Neuronal stem cell (in vitro differentiated cells): ENCODE results near the gene RTTN.
"Not testable (repeated sequence)": the region's sequence is repeated elsewhere in the genome, so short reads cannot be mapped to it uniquely, and the experiment has no call there.

Experiments used
- DNase-seq: peaks from one replicate; pipeline ENCODE4 v3.0.0-alpha.2; 2013; ENCODE audit warnings: low spot score
- H2AFZ ChIP-seq: one replicate; pipeline ENCODE4 v1.6.1; 2013; ENCODE audit warnings: mild to moderate bottlenecking, low read length, inconsistent platforms
- H2AK5ac ChIP-seq: 2 replicates; pipeline ENCODE4 v1.6.1; 2013; ENCODE audit warnings: low read depth, mild to moderate bottlenecking, inconsistent platforms, low read length, moderate library complexity, mixed read lengths
- H2BK120ac ChIP-seq: 2 replicates; pipeline ENCODE4 v1.6.1; 2013; ENCODE audit warnings: low read depth, mild to moderate bottlenecking, inconsistent platforms, low read length, moderate library complexity, mixed read lengths
- H2BK12ac ChIP-seq: one replicate; pipeline ENCODE4 v1.6.1; 2013; ENCODE audit warnings: low read length, inconsistent platforms
- H2BK15ac ChIP-seq: 2 replicates; pipeline ENCODE4 v1.6.1; 2013; ENCODE audit warnings: mild to moderate bottlenecking, low read length, inconsistent platforms, mixed read lengths
- H2BK5ac ChIP-seq: one replicate; pipeline ENCODE4 v1.6.1; 2013; ENCODE audit warnings: inconsistent platforms, mild to moderate bottlenecking, low read length, moderate library complexity
- H3K14ac ChIP-seq: one replicate; pipeline ENCODE4 v1.6.1; 2013; ENCODE audit warnings: low read length, inconsistent platforms
- H3K18ac ChIP-seq: 2 replicates; pipeline ENCODE4 v1.6.1; 2013; ENCODE audit warnings: low read length, inconsistent platforms
- H3K23ac ChIP-seq: 2 replicates; pipeline ENCODE4 v1.6.1; 2013; ENCODE audit warnings: low read depth, mild to moderate bottlenecking, mixed read lengths, low read length, inconsistent platforms; ENCODE audit not compliant: poor library complexity
- H3K27ac ChIP-seq: replicated peaks from 3 replicates; pipeline ENCODE4 v1.5.1; 2013; ENCODE audit warnings: low read length, inconsistent platforms
- H3K27me3 ChIP-seq, 3 experiments: 2 replicates each; pipeline ENCODE4 v1.6.1; 2013; ENCODE audit warnings: low read length in 3 of 3, mild to moderate bottlenecking in 2 of 3, inconsistent platforms in 1 of 3, low read depth in 1 of 3, mixed read lengths in 1 of 3, moderate library complexity in 1 of 3; ENCODE audit not compliant: control insufficient read depth in 3 of 3, insufficient read depth in 3 of 3
- H3K36me3 ChIP-seq, 2 donors: replicated peaks in 1 of 2; 2 replicates each; pipeline ENCODE4 v1.6.1; 2013; ENCODE audit warnings: low read length in 2 of 2; ENCODE audit not compliant: control insufficient read depth in 2 of 2, insufficient read depth in 2 of 2
- H3K4ac ChIP-seq: 2 replicates; pipeline ENCODE4 v1.6.1; 2013; ENCODE audit warnings: inconsistent platforms, mild to moderate bottlenecking, low read length, moderate library complexity
- H3K4me1 ChIP-seq, 2 donors: 1 replicate in 1 of 2; 2 replicates in 1 of 2; pipeline ENCODE4 v1.6.1; 2013; ENCODE audit warnings: low read length in 2 of 2, low read depth in 1 of 2; ENCODE audit not compliant: control insufficient read depth in 2 of 2, insufficient read depth in 1 of 2
- H3K4me2 ChIP-seq: one replicate; pipeline ENCODE4 v1.6.1; 2013; ENCODE audit warnings: mild to moderate bottlenecking, low read length, inconsistent platforms; ENCODE audit not compliant: insufficient read depth, poor library complexity, severe bottlenecking
- H3K4me3 ChIP-seq, 2 donors: 2 replicates each; pipeline ENCODE4 v1.5.1; 2013; ENCODE audit warnings: low read length in 2 of 2, mild to moderate bottlenecking in 2 of 2, inconsistent platforms in 1 of 2, moderate library complexity in 1 of 2
- H3K79me1 ChIP-seq: one replicate; pipeline ENCODE4 v1.6.1; 2013; ENCODE audit warnings: low read depth, mild to moderate bottlenecking, inconsistent platforms, low read length, moderate library complexity
- H3K9ac ChIP-seq: one replicate; pipeline ENCODE4 v1.6.1; 2013; ENCODE audit warnings: mild to moderate bottlenecking, low read depth, low read length, inconsistent platforms; ENCODE audit not compliant: poor library complexity
- H3K9me3 ChIP-seq, 2 donors: replicated peaks in 1 of 2; 2 replicates each; pipeline versions ENCODE3 to v1.6.1; 2013; ENCODE audit warnings: low read length in 2 of 2, mild to moderate bottlenecking in 2 of 2, inconsistent platforms in 1 of 2, low read depth in 1 of 2, mixed read lengths in 1 of 2, moderate library complexity in 1 of 2; ENCODE audit not compliant: control insufficient read depth in 2 of 2, insufficient read depth in 1 of 2
- H4K8ac ChIP-seq: one replicate; pipeline ENCODE4 v1.6.1; 2013; ENCODE audit warnings: low read depth, mild to moderate bottlenecking, inconsistent platforms, low read length, moderate library complexity
- H4K91ac ChIP-seq: one replicate; pipeline ENCODE4 v1.6.1; 2013; ENCODE audit warnings: low read length, low read depth, mild to moderate bottlenecking, inconsistent platforms; ENCODE audit not compliant: poor library complexity
- WGBS, 2 donors: extraction: QIAGEN DNeasy Blood & Tissue Kit; methylation state at CpG; one replicate each; pipeline ENCODE4 v1.1.7; 2013; ENCODE audit warnings: missing lambda C conversion rate in 2 of 2, mixed read lengths in 1 of 2; ENCODE audit not compliant: insufficient read length in 2 of 2, insufficient replicate concordance in 1 of 2; ENCODE audit errors: extremely low coverage in 2 of 2; 5-methylcytosine and 5-hydroxymethylcytosine counted together

RTTN gene

DNA sequence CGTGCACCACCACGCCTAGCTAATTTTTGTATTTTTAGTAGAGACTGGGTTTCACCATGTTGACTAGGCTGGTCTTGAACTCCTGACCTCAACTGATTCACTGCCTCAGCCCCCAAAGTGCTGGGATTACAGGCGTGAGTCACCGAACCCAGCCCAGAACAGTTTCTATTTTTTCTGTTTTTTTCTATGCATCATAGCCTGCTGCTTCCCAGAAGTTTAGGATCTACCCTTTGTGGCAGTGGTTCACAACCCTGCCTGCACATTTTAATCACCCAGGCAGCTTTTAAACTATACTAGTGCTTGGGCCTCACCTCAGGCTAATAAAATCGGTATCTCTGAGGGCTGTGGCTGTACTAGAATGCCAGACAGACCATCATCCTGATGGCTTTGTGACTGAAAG, 43.6 kb upstream of the RTTN start:
- Histone ChIP-seq H3K23ac (no peak overlapping the region), H3K4me3 (no peak overlapping the region), H3K14ac (no peak overlapping the region), H3K4me2 (no peak overlapping the region), H3K4me1 (no peaks in the 10 kb centered on the region), H2BK12ac (no peak overlapping the region), H3K79me1 (no peaks in the 10 kb centered on the region), H3K27me3 (no peaks in the 10 kb centered on the region), H3K9me3 (no peaks in the 10 kb centered on the region), H2BK5ac (no peak overlapping the region), H2AK5ac (no peak overlapping the region), H3K27ac (no peak overlapping the region), H3K4ac (no peak overlapping the region), H2BK15ac (no peak overlapping the region), H4K8ac (no peak overlapping the region), H2AFZ (no peak overlapping the region), H4K91ac (no peak overlapping the region), H3K36me3 (no peaks in the 10 kb centered on the region), H3K18ac (no peak overlapping the region), H3K9ac (no peak overlapping the region), H2BK120ac (no peak overlapping the region)
- no CpG with 5 or more reads among the region's 5 CpGs for WGBS, 2 donors
- DNase-seq = no peak

GRCh38 chr18:70246061-70246466, 40.6 kb upstream of the RTTN start:
- no peak overlapping the region for H3K18ac ChIP-seq
- no peak overlapping the region for H2AK5ac ChIP-seq
- WGBS, 2 donors = no CpG with 5 or more reads among the region's 4 CpGs

DNA sequence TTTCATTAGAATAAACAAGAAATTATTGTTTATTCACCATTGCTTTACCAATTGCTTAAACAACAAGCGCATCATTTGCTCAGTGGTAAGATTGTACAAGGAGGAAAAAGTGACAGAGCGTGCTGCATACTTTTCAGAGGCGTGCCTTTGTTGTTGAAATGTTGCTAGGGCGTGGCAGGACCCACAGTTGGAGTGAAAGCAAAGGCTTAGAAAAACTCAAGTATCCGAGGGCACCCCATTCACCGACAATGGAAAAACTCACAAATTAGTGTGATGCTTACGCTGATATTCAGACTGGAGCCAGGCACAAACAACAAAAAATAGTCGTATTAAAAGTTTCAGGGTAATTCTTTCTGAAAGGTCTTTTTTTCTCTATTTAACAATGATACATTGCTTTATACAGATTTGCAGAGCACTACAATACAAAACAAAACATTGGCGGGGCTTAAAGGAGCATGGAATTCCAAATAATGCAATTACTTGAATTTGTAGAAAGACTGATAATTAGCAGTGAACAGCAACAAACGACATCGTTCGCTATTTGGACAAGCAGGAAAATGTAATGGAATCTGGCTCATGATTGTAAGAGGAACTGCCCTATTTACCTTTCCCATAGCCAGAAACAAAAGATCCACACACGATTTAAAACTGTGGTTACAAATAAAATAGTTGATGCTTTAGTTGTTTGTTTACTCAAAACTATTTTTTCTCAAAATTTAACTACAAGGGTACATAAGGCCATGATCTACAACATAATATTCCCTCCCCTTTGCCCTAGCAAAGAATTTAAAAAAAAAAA, 37.8 kb upstream of the RTTN start:
- DNase-seq = no peak
- Histone ChIP-seq H2AK5ac (no peak overlapping the region), H3K4me3 (no peak overlapping the region), H3K23ac (no peak overlapping the region), H3K4ac (no peak overlapping the region), H3K4me2 (no peak overlapping the region), H3K27ac (no peak overlapping the region), H2BK15ac (no peak overlapping the region), H4K91ac (no peak overlapping the region), H3K18ac (no peak overlapping the region), H3K79me1 (no peaks in the 10 kb centered on the region), H2BK120ac (no peak overlapping the region), H2BK12ac (no peak overlapping the region), H3K9ac (no peak overlapping the region), H2BK5ac (no peak overlapping the region), H3K4me1 (peaks cover 0 to 2% of the 10 kb centered on the region in 2 donors), H2AFZ (no peak overlapping the region), H4K8ac (no peak overlapping the region), H3K27me3 (no peaks in the 10 kb centered on the region), H3K9me3 (no peaks in the 10 kb centered on the region), H3K14ac (no peak overlapping the region), H3K36me3 (no peaks in the 10 kb centered on the region)
- WGBS, 2 donors = no CpG with 5 or more reads among the region's 13 CpGs

More at GRCh38 chr18:70246061-70246466, 40.6 kb upstream of the RTTN start:
- no peak overlapping the region for H2BK5ac ChIP-seq
- no peaks in the 10 kb centered on the region for H3K27me3 ChIP-seq
- H2BK15ac ChIP-seq = no peak overlapping the region
- H4K8ac ChIP-seq = no peak overlapping the region
- no peaks in the 10 kb centered on the region for H3K79me1 ChIP-seq
- H3K23ac ChIP-seq = no peak overlapping the region
- no peak overlapping the region for H3K4me3 ChIP-seq
- H3K4me1 ChIP-seq = peaks cover 0 to 2% of the 10 kb centered on the region in 2 donors
- no peak overlapping the region for H3K9ac ChIP-seq
- peak overlapping the region; percentile 81 for H2AFZ ChIP-seq
- H3K14ac ChIP-seq = no peak overlapping the region
- H3K4me2 ChIP-seq = no peak overlapping the region
- no peak overlapping the region for H3K4ac ChIP-seq
- no peak overlapping the region for H3K27ac ChIP-seq
- no peak overlapping the region for H2BK120ac ChIP-seq
- H4K91ac ChIP-seq = no peak overlapping the region
- no peak for DNase-seq
- no peak overlapping the region for H2BK12ac ChIP-seq
- no peaks in the 10 kb centered on the region for H3K9me3 ChIP-seq
- no peaks in the 10 kb centered on the region for H3K36me3 ChIP-seq

DNA sequence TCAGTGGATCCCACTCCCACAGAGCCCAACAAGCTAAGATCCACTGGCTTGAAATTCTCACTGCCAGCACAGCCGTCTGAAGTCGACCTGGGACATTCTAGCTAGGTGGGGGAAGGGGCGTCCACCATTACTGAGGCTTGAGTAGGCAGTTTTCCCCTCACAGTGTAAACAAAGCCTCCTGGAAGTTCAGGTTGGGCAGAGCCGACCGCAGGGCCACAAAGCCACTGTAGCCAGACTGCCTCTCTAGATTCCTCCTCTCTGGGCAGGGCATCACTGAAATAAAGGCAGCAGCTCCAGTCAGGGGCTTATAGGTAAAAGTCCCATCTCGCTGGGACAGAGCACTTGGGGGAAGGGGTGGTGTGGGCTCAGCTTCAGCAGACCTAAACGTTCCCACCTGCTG, 31.4 kb upstream of the RTTN start:
- not testable (repeated sequence) for H3K9ac ChIP-seq, H3K4me1 ChIP-seq, H3K36me3 ChIP-seq, H3K4me2 ChIP-seq, H3K14ac ChIP-seq, H2BK5ac ChIP-seq, H2BK12ac ChIP-seq, H3K23ac ChIP-seq, H3K18ac ChIP-seq, H2AK5ac ChIP-seq, H2BK15ac ChIP-seq, H3K27ac ChIP-seq, H3K9me3 ChIP-seq, H3K4ac ChIP-seq, DNase-seq, H3K27me3 ChIP-seq, H4K91ac ChIP-seq, H3K4me3 ChIP-seq, H2BK120ac ChIP-seq, H4K8ac ChIP-seq, H3K79me1 ChIP-seq
- peak overlapping the region; percentile 17 for H2AFZ ChIP-seq
- no CpG with 5 or more reads among the region's 7 CpGs for WGBS, 2 donors
